Astrocyte (in vitro differentiated cells and primary cell): ENCODE data around the gene TTLL7.

Source experiments
- CTCF ChIP-seq: IDR thresholded peaks from 2 replicates; pipeline ENCODE4 v1.5.1; 2011; ENCODE audit warnings: low read depth, mild to moderate bottlenecking, inconsistent platforms, low read length, moderate library complexity; ENCODE audit not compliant: insufficient read depth
- EZH2 ChIP-seq: IDR thresholded peaks from 2 replicates; pipeline ENCODE4 v1.6.1; 2012; ENCODE audit warnings: mild to moderate bottlenecking, low read length, inconsistent platforms; ENCODE audit not compliant: insufficient read depth

GRCh38 chr1:83900524-83900923 lies 98.4 kb downstream of the TTLL7 start:
- TF ChIP-seq CTCF (no peak), EZH2 (no peak)
